ENCODE data around the gene KANK2. TPM values are rescaled to one million over a fixed set of nuclear protein-coding genes. Genes with fewer than 3 reads are reported as not detected.

The KANK2 gene
- total and polyA plus RNA-seq, 2 of the 8 experiments (the other 6 are each of a cell fraction or from before 2014, with no cell fraction given): 25.2 to 42.3 TPM

DNA sequence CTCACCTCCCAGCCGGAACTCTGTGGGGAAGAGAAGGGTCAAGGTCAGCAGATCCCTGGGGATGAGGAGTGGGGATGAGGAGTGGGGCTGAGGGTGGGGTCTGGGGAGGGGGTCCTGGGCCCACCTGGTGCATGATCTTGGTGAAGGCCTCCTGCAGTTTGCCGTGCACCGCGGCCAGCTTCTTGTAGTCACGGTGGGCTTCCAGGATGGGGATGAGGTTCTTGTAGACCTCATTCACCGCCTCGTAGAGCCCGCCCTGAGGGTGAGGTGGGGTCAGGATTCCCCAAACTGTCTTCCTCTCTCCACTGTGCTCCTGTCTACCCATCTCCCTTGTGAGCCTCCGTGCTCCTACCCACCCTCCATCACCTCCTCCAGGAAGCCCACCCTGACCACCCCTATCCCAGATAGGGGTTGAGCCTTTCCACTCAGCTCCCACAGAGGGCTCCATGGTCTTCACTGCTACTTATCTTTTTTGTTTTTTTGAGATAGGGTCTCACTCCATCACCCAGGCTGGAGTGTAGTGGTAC is 6.8 kb upstream of the KANK2 start:
- CTCF ChIA-PET (ENCODE audit: partially characterized antibody): interaction anchor here (0.6 to 2.8 kb wide), 14 partner anchors 11 to 195 kb away, joined by 3 to 18 read pairs (median 4); no protein-coding TSS in a partner anchor
- 82% methylated on average over 9 of the region's 9 CpGs; no CpG with 5 or more reads in 1 of the 2 experiments for WGBS, 2 experiments (ENCODE audit: extremely low coverage in 1 of 2, insufficient coverage in 1 of 2, insufficient read length in 1 of 2, insufficient replicate concordance in 2 of 2, low coverage in 1 of 2, low lambda C conversion rate in 2 of 2, missing lambda C conversion rate in 1 of 2)

More for the DNA sequence above, 6.8 kb upstream of the KANK2 start:
- Histone ChIP-seq H3K27ac (ENCODE audit: low read depth, low read length) (no peak overlapping the region), H3K23ac (ENCODE audit: insufficient read length) (no peak overlapping the region), H2BK12ac (ENCODE audit: low read depth, low read length) (0 out of 2 replicates have a peak overlapping the region, but pooled peaks have one; percentile 23), H3K79me1 (ENCODE audit: low read depth, low read length) (no peaks in the 10 kb centered on the region), H3K14ac (ENCODE audit: insufficient read length) (no peak overlapping the region), H2BK15ac (ENCODE audit: low read length) (no peak overlapping the region), H2BK20ac (ENCODE audit: low read length) (no peak overlapping the region), H3K56ac (replicated peaks; ENCODE audit: insufficient read length, low read depth, low read length) (no peak overlapping the region), H3K27me3 (replicated peaks in 1 of 4; ENCODE audit: control insufficient read depth in 3 of 4, extremely low read depth in 1 of 4, insufficient read depth in 3 of 4, low read length in 3 of 4) (no peaks in the 10 kb centered on the region), H3K4me2 (ENCODE audit: insufficient read depth in 1 of 2, low read depth in 2 of 2, low read length in 2 of 2) (no peak overlapping the region), H3K36me3 (ENCODE audit: control insufficient read depth in 2 of 4, insufficient read depth in 4 of 4, low read length in 3 of 4) (peaks cover 0 to 6% (median 3%) of the 10 kb centered on the region in 4 experiments; a peak in 3 of 8 replicates), H3K9ac (replicated peaks in 1 of 4; ENCODE audit: extremely low read depth in 1 of 4, low read depth in 3 of 4, low read length in 3 of 4) (no peak overlapping the region), H4K91ac (replicated peaks; ENCODE audit: insufficient read length, low read length) (peak overlapping the region; percentile 74), H4K20me1 (replicated peaks in 1 of 2; ENCODE audit: control insufficient read depth in 1 of 2, insufficient read depth in 2 of 2, low read length in 2 of 2) (peaks cover 0 to 3% of the 10 kb centered on the region in 2 experiments), H2BK120ac (replicated peaks; ENCODE audit: low read depth, low read length) (no peak overlapping the region), H2AK5ac (ENCODE audit: low read depth, low read length) (no peak overlapping the region), H2AFZ (ENCODE audit: low read length) (no peak overlapping the region), H3K9me3 (ENCODE audit: insufficient read depth in 2 of 2, low read depth in 1 of 2, low read length in 1 of 2) (no peaks in the 10 kb centered on the region), H4K8ac (ENCODE audit: extremely low read depth, insufficient read depth, low read length) (no peak overlapping the region), H3K4me3 (ENCODE audit: extremely low read depth in 1 of 4, insufficient read depth in 2 of 4, low read depth in 3 of 4, low read length in 4 of 4) (no peak overlapping the region), H2BK5ac (ENCODE audit: low read depth, low read length) (no peak overlapping the region), H3K4ac (replicated peaks; ENCODE audit: insufficient read length, low read depth, low read length) (no peak overlapping the region), H3K79me2 (ENCODE audit: control insufficient read depth in 1 of 2, insufficient read depth in 2 of 2, low read length in 2 of 2) (no peaks in the 10 kb centered on the region), H3K23me2 (ENCODE audit: low read depth, low read length) (no peaks in the 10 kb centered on the region), H3K4me1 (replicated peaks in 1 of 4; ENCODE audit: control insufficient read depth in 3 of 4, insufficient read depth in 4 of 4, low read length in 3 of 4) (no peaks in the 10 kb centered on the region; a peak in 2 of 7 replicates), H4K5ac (ENCODE audit: insufficient read length, low read depth, low read length) (no peak overlapping the region), H3K18ac (ENCODE audit: extremely low read depth, low read length) (no peak overlapping the region)
- TF ChIP-seq SIRT6 (IDR thresholded peaks at IDR 0.05; ENCODE audit: low read length) (no peak), KDM5A (IDR thresholded peaks at IDR 0.05; ENCODE audit: low read length) (no peak), CREB1 (IDR thresholded peaks at IDR 0.05) (no peak), EGR1 (IDR thresholded peaks at IDR 0.05; ENCODE audit: borderline replicate concordance, low read depth, low read length) (no peak), JUND (IDR thresholded peaks at IDR 0.05; ENCODE audit: low read length) (no peak), SP1 (IDR thresholded peaks at IDR 0.05; ENCODE audit: low read depth, low read length) (no peak), CEBPB (IDR thresholded peaks at IDR 0.05; ENCODE audit: low read depth, low read length) (no peak), TEAD4 (IDR thresholded peaks at IDR 0.05; ENCODE audit: low read depth, low read length) (no peak), SUZ12 (IDR thresholded peaks at IDR 0.05; ENCODE audit: low read length) (no peak)
- DNase-seq (ENCODE audit: low read depth in 1 of 2, low spot score in 2 of 2): no peak
- POLR2A ChIA-PET (ENCODE audit: partially characterized antibody): interaction anchor here (0.6 to 1.4 kb wide), 2 partner anchors 48 to 103 kb away, joined by 3 read pairs; partner anchors contain the start of gene SPC24
- FAIRE-seq: no peak

Data from H1 (cell line).